K562 (cell line): Measurements from ENCODE around the gene FAM124A. TPM values are rescaled to one million over a fixed set of nuclear protein-coding genes. Genes with fewer than 3 reads are reported as not detected.

Source experiments
- AFF1 ChIP-seq, 2 experiments: fragments of 450-650 bp; IDR thresholded peaks; 2 replicates each; pipeline ENCODE4 v1.6.1; 2018; ENCODE audit warnings: mild to moderate bottlenecking in 2 of 2, low read depth in 1 of 2; ENCODE audit not compliant: partially characterized antibody in 2 of 2
- CBX1 ChIP-seq: sonication (generic); IDR thresholded peaks from 2 replicates; pipeline ENCODE4 v1.6.1; 2016; ENCODE audit warnings: antibody characterized with exemption, low read depth, mild to moderate bottlenecking
- FIP1L1 ChIP-seq: fragments of 200-400 bp; formaldehyde crosslinking; IDR thresholded peaks from 2 replicates; pipeline ENCODE4 v1.6.1; 2018; ENCODE audit warnings: mild to moderate bottlenecking, low read depth, low read length; ENCODE audit not compliant: poor library complexity, severe bottlenecking
- GABPA ChIP-seq: fragments of 200-800 bp; sonication (Bioruptor generic); conservative IDR thresholded peaks from 2 replicates; pipeline ENCODE4 v1.6.1; 2016; ENCODE audit warnings: low read depth, missing genetic modification characterization, missing compliant biosample characterization
- HMGN3 ChIP-seq: IDR thresholded peaks from 2 replicates; pipeline ENCODE4 v1.6.1; 2011; ENCODE audit warnings: borderline replicate concordance, low read depth, mild to moderate bottlenecking, mixed read lengths, low read length; ENCODE audit not compliant: insufficient read length; ENCODE audit errors: extremely low read depth
- NCOA1 ChIP-seq: fragments of 450-650 bp; IDR thresholded peaks from 2 replicates; pipeline ENCODE4 v1.6.1; 2016; ENCODE audit warnings: low read depth
- REST ChIP-seq, 2 experiments: fragments of 450-650 bp; formaldehyde crosslinking in 1 of 2; IDR thresholded peaks; 2 replicates each; pipeline versions ENCODE4 v1.4.0 to v1.6.1; 2014 to 2020; ENCODE audit warnings: mild to moderate bottlenecking in 2 of 2, borderline replicate concordance in 1 of 2, low read depth in 1 of 2
- SMARCC2 ChIP-seq: fragments of 450-650 bp; IDR thresholded peaks from 2 replicates; pipeline ENCODE4 v1.6.1; 2017; ENCODE audit warnings: antibody characterized with exemption, moderate library complexity, mild to moderate bottlenecking, low read depth
- TEAD1 ChIP-seq, 2 experiments: fragments of 450-650 bp in 1 of 2; sonication (generic) in 1 of 2; formaldehyde crosslinking; IDR thresholded peaks; 2 replicates each; pipeline versions ENCODE4 v1.4.0 to v1.8.0; 2020 to 2022; ENCODE audit warnings: mild to moderate bottlenecking in 2 of 2, missing genetic modification reagents in 1 of 2
- ZBTB2 ChIP-seq: fragments of 450-650 bp; IDR thresholded peaks from 2 replicates; pipeline ENCODE4 v1.6.1; 2016; ENCODE audit warnings: antibody characterized with exemption
- ZNF311 ChIP-seq: fragments of 250-450 bp; sonication (Bioruptor Pico); IDR thresholded peaks from 2 replicates; pipeline ENCODE4 v1.4.0; 2020; ENCODE audit warnings: mild to moderate bottlenecking, moderate library complexity
- polyA plus RNA-seq, 8 experiments: library from polyadenylated mRNA; depleted of rRNA in 4 of 8; stranded (reverse) in 5 of 8; unstranded in 3 of 8; fragments of >200 nt; fragmentation: Nextera tagmentation in 2 of 8; fragmentation: Illumina TruSeq in 1 of 8; extraction: Ambion mirVana in 2 of 8; extraction: Trizol in 1 of 8; gene quantifications; 2 replicates each; pipeline versions ENCODE4 v1.2.1 to v1.2.3, GENCODE V29; 2011 to 2014; ENCODE audit warnings: inconsistent platforms in 1 of 8, missing spikeins in 1 of 8
- total RNA-seq, 7 experiments: library from RNA; depleted of rRNA in 6 of 7; stranded (reverse); fragments of >200 nt in 6 of 7; fragmentation: Illumina TruSeq in 2 of 7; extraction: Trizol in 2 of 7; gene quantifications; 2 replicates each; pipeline versions ENCODE4 v1.2.1 to v1.2.3, GENCODE V29; 2011 to 2021; ENCODE audit warnings: low replicate concordance in 1 of 7

Gene FAM124A
- total and polyA plus RNA-seq, 9 of the 15 experiments (the other 6 are each of a cell fraction or from before 2014, with no cell fraction given) = not detected

GRCh38 chr13:51249255-51249654, 27.1 kb downstream of the FAM124A start (continued):
- TF ChIP-seq REST (IDR thresholded peaks at IDR 0.05; ENCODE audit: borderline replicate concordance) (no peak), REST (CRISPR knock-in tag; IDR thresholded peaks at IDR 0.05; ENCODE audit: low read depth) (no peak), FIP1L1 (no peak), TEAD1 (CRISPR knock-in tag; IDR thresholded peaks at IDR 0.05) (no peak), AFF1 (IDR thresholded peaks at IDR 0.05; ENCODE audit: low read depth in 1 of 2, partially characterized antibody in 2 of 2) (no peak), GABPA (tag) (no peak), HMGN3 (no peak), NCOA1 (no peak), ZBTB2 (no peak), ZNF311 (CRISPR knock-in tag) (no peak), CBX1 (no peak), SMARCC2 (no peak)
- TF ChIP-seq, all 486 proteins: peak for 0
